Measurements from ENCODE around the gene MED27. TPM values are rescaled to one million over a fixed set of nuclear protein-coding genes. Genes with fewer than 3 reads are reported as not detected.

The MED27 gene
- total and polyA plus RNA-seq, 2 of the 8 experiments (the other 6 are each of a cell fraction or from before 2014, with no cell fraction given): 29.9 to 56.5 TPM

DNA sequence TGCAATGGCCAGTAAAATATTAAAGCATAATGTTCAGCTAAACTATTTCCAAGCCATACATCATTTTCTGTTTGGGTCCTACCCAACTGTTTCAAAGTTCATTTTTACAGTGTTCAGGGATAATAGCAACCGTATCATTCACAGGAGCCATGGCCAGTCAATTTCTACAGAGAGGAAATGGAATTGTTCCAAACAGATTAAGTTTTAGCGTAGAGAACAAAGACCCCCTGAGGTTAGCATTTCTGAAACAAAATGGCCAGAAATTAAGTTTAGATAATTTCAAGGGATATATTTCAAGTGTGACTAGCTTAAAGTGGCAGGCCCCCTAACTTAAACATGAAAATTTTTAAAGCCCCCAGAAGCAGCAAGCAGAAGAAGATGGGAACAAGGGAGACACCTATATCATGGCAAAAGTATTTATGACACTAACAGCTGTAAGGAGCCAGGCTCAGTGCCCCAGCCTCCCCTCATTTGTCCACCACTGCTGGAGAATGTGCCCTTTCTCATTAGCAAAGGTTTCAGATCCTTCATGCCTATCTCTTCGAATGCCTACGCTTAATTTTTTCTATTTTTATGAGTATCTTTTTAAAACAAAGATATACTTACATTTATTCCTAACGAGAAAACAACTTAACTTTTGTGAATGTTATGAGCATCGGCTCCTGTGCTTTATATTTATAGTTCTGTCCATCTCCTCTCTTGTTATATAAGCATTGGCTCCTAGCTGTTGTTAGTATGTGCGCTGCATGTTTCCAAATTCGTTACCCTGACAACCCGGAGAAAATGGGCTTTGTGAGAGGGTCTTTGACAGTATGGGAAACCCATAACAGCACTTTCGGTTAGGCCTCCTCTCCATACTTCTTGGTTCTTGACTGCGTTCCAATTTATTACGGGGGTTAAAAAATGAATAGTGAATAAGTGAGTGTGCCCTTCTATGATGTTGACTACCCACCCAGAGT lies 116.3 kb downstream of the MED27 start (continued):
- TF ChIP-seq FOSL1 (IDR thresholded peaks at IDR 0.05; ENCODE audit: insufficient read depth, low read depth, low read length): no peak
- TF ChIP-seq SP4 (IDR thresholded peaks at IDR 0.05; ENCODE audit: low read length): no peak
- no peak for TF ChIP-seq POLR2A (IDR thresholded peaks at IDR 0.05; ENCODE audit: control extremely low read depth in 1 of 2, low read depth in 2 of 2, low read length in 2 of 2)
- no peak for TF ChIP-seq ASH2L (IDR thresholded peaks at IDR 0.05; ENCODE audit: low read length)
- TF ChIP-seq GTF2F1 (IDR thresholded peaks at IDR 0.05; ENCODE audit: borderline replicate concordance, low read depth, low read length): no peak
- no peak for TF ChIP-seq MAFK (IDR thresholded peaks at IDR 0.05; ENCODE audit: low read depth, low read length)
